ENCODE data around the gene GFOD2.

GFOD2 gene

DNA sequence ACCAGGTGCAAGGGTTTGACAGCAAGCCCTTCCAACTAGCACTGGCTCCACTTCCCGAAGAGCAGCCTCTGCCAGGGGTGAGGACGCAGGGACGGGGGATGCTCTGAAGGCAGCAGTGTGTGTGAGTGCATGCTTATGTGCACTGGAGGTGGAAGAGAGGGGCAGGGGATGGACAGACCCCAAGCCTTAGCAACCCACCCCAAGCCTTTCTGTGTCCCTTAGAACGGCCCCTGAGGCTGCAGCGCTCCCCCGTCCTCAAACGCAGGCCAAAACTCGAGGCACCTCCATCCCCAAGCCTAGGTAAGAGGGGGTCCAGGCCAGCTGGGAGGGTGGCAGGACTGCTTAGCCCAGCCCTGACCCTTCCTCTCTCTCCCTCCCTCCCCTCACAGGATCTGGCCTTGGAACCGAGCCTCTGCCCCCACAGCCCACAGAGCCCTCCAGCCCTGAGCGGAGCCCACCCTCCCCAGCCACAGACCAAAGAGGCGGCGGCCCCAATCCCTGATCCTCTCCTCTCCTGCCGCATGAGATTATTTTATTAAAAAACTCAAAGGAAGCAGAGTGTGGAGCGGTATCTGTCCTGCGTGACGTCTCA is 62.0 kb downstream of the GFOD2 start:
- DNase-seq (ENCODE audit: low spot score): no peak
- Histone ChIP-seq H3K4me3 (no peak overlapping the region), H3K27ac (no peak overlapping the region)
- TF ChIP-seq, protein P1, sequence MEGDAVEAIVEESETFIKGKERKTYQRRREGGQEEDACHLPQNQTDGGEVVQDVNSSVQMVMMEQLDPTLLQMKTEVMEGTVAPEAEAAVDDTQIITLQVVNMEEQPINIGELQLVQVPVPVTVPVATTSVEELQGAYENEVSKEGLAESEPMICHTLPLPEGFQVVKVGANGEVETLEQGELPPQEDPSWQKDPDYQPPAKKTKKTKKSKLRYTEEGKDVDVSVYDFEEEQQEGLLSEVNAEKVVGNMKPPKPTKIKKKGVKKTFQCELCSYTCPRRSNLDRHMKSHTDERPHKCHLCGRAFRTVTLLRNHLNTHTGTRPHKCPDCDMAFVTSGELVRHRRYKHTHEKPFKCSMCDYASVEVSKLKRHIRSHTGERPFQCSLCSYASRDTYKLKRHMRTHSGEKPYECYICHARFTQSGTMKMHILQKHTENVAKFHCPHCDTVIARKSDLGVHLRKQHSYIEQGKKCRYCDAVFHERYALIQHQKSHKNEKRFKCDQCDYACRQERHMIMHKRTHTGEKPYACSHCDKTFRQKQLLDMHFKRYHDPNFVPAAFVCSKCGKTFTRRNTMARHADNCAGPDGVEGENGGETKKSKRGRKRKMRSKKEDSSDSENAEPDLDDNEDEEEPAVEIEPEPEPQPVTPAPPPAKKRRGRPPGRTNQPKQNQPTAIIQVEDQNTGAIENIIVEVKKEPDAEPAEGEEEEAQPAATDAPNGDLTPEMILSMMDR (IDR thresholded peaks at IDR 0.05): no peak

- no peak for DNase-seq (ENCODE audit: low spot score)
- TF ChIP-seq, protein P1 (IDR thresholded peaks at IDR 0.05): no peak
Measured at GRCh38 chr16:67656344-67657016, 62.6 kb downstream of the GFOD2 start.

GRCh38 chr16:67655363-67655762 is 63.8 kb downstream of the GFOD2 start:
- H3K27ac ChIP-seq: no peak overlapping the region
- no peak for DNase-seq (ENCODE audit: low spot score)

More at GRCh38 chr16:67656344-67657016, 62.6 kb downstream of the GFOD2 start:
- H3K27ac ChIP-seq: no peak overlapping the region
- no peak overlapping the region for H3K4me3 ChIP-seq

DNA sequence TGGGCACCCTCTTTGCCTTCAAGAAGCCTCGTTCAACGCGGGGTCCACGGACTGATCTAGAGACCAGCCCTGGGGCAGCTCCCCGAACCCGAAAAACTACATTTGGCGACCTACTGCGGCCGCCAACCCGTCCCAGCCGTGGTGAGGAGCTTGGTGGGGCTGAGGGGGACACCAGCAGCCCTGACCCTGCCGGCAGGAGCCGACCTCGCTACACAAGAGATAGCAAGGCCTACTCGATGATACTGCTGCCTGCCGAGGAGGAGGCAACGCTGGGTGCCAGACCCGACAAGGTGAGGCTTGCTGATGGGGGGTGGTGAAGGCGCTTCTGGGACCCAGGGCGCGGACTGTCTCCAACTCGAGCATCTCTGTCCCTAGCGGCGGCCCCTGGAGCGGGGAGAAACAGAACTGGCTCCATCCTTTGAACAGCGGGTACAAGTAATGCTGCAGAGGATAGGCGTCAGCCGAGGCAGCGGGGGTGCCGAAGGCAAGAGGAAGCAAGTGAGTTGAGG is 64.7 kb downstream of the GFOD2 start:
- no peak overlapping the region for H3K4me3 ChIP-seq
- TF ChIP-seq, protein P1 (IDR thresholded peaks at IDR 0.05): no peak
- no peak for DNase-seq (ENCODE audit: low spot score)
- H3K27ac ChIP-seq: no peak overlapping the region

More at GRCh38 chr16:67655363-67655762, 63.8 kb downstream of the GFOD2 start:
- H3K4me3 ChIP-seq: no peak overlapping the region
- TF ChIP-seq, protein P1 (IDR thresholded peaks at IDR 0.05): no peak

- TF ChIP-seq, protein P1 (IDR thresholded peaks at IDR 0.05): no peak
- no peak overlapping the region for H3K27ac ChIP-seq
- peak overlapping the region; percentile 64 for H3K4me3 ChIP-seq
- no peak for DNase-seq (ENCODE audit: low spot score)
Measured at GRCh38 chr16:67653789-67654402, 65.2 kb downstream of the GFOD2 start.

- H3K4me3 ChIP-seq: peak overlapping the region; percentile 64
- DNase-seq (ENCODE audit: low spot score): no peak
- no peak overlapping the region for H3K27ac ChIP-seq
- TF ChIP-seq, protein P1 (IDR thresholded peaks at IDR 0.05): no peak
Measured at GRCh38 chr16:67653128-67653788, 65.9 kb downstream of the GFOD2 start.
